Prostate gland (tissue), 2 donors: ENCODE results near the gene SLC2A5.

Experiments used
- CTCF ChIP-seq, 4 experiments: fragments of 200-600 bp in 2 of 4; fragments of 450-650 bp in 2 of 4; sonication (generic) in 2 of 4; IDR thresholded peaks; 1 replicate in 3 of 4; 2 replicates in 1 of 4; pipeline ENCODE4 v1.5.1; 2016 to 2019; ENCODE audit warnings: antibody characterized with exemption in 4 of 4, mild to moderate bottlenecking in 2 of 4, moderate library complexity in 2 of 4
- POLR2AphosphoS5 ChIP-seq: sonication (generic); formaldehyde crosslinking; IDR thresholded peaks from one replicate; pipeline ENCODE4 v1.6.1; 2017; ENCODE audit warnings: antibody characterized with exemption

- TF ChIP-seq CTCF (IDR thresholded peaks at IDR 0.05) (no peak), POLR2AphosphoS5 (no peak)
Observed at GRCh38 chr1:9095818-9096217, 26.4 kb upstream of the SLC2A5 start.
